ENCODE data around the gene DENND6A. TPM values are rescaled to one million over a fixed set of nuclear protein-coding genes. Genes with fewer than 3 reads are reported as not detected.
A peak's percentile ranks its signal among the peaks of the same experiment; 100 is the strongest.

Gene DENND6A
- total RNA-seq, 1 donor from 2014 or later: 26.1 TPM

DNA sequence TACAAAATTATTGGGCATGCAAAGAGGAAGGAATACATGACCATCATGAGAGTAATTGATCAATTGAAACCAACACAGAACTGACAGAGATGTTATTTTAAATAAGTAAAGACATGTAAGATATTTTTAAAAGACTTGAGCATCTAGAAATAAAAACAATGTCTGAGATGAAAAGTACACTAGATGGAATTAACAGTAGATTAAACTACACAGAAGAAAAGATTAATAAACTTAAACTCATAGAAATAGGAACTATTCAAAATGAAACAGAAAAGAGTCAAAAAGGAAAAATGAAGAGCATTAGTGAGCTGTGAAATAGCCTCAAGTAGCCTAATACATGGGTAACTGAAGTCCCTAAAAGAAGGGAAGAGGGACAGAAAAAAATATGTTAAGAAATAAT, 87.2 kb downstream of the DENND6A start:
- FAIRE-seq: no peak
- H3K36me3 ChIP-seq (ENCODE audit: control insufficient read depth, insufficient read depth, low read length): peaks cover 1% of the 10 kb centered on the region
- DNase-seq (ENCODE audit: low read depth): no peak
- TF ChIP-seq, protein P1, sequence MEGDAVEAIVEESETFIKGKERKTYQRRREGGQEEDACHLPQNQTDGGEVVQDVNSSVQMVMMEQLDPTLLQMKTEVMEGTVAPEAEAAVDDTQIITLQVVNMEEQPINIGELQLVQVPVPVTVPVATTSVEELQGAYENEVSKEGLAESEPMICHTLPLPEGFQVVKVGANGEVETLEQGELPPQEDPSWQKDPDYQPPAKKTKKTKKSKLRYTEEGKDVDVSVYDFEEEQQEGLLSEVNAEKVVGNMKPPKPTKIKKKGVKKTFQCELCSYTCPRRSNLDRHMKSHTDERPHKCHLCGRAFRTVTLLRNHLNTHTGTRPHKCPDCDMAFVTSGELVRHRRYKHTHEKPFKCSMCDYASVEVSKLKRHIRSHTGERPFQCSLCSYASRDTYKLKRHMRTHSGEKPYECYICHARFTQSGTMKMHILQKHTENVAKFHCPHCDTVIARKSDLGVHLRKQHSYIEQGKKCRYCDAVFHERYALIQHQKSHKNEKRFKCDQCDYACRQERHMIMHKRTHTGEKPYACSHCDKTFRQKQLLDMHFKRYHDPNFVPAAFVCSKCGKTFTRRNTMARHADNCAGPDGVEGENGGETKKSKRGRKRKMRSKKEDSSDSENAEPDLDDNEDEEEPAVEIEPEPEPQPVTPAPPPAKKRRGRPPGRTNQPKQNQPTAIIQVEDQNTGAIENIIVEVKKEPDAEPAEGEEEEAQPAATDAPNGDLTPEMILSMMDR (IDR thresholded peaks at IDR 0.05; ENCODE audit: insufficient read depth, low read length, severe bottlenecking): no peak
- H3K27me3 ChIP-seq (ENCODE audit: control insufficient read depth, insufficient read depth, low read length): no peaks in the 10 kb centered on the region
- no peak overlapping the region for H3K4me3 ChIP-seq (ENCODE audit: low read depth, low read length)

DNA sequence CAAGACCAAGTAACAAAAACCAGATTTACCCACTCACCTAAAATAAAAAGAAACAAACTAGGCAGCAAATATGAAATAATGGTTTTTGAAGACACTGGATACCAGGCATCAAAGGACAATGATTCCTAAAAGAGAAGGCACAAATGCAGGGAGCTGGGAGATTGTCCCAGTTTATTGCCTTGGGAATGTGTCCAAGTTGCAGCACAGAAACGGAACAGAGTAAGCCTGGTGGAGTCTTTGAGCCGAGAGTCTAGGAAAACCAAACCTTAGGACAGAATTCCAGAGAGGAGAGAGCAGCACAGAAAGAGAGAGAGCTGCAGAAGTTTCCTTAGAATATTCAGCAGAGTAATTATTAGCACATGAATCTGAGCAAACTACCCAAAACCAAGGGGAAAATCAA, 87.9 kb downstream of the DENND6A start:
- Histone ChIP-seq H3K36me3 (ENCODE audit: control insufficient read depth, insufficient read depth, low read length) (peaks cover 1% of the 10 kb centered on the region), H3K4me3 (ENCODE audit: low read depth, low read length) (no peak overlapping the region), H3K27me3 (ENCODE audit: control insufficient read depth, insufficient read depth, low read length) (no peaks in the 10 kb centered on the region)
- DNase-seq (ENCODE audit: low read depth) (no peak), FAIRE-seq (no peak)
- TF ChIP-seq, protein P1 (IDR thresholded peaks at IDR 0.05; ENCODE audit: insufficient read depth, low read length, severe bottlenecking): no peak

DNA sequence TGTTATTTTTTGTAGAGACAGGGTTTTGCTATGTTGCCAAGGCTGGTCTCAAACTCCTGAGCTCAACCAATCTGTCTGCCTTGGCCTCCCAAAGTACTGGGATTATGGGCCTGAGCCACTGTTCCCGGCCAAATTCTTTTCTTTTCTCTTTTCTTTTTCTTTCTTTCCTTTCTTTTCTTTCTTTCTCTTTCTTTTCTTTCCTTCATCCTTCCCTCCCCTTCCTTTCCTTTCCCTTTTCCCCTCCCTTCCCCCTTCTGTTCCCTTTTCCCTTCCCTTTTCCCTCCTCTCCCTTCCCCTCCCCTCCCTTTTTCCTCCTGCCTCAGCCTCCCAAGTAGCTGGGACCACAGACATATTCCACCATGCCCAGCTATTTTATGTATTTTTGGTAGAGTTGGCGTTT, 92.7 kb downstream of the DENND6A start:
- H3K36me3 ChIP-seq (ENCODE audit: control insufficient read depth, insufficient read depth, low read length): peaks cover 1% of the 10 kb centered on the region
- FAIRE-seq: no peak
- no peaks in the 10 kb centered on the region for H3K27me3 ChIP-seq (ENCODE audit: control insufficient read depth, insufficient read depth, low read length)
- TF ChIP-seq, protein P1 (IDR thresholded peaks at IDR 0.05; ENCODE audit: insufficient read depth, low read length, severe bottlenecking): no peak
- no peak overlapping the region for H3K4me3 ChIP-seq (ENCODE audit: low read depth, low read length)
- DNase-seq (ENCODE audit: low read depth): no peak

DNA sequence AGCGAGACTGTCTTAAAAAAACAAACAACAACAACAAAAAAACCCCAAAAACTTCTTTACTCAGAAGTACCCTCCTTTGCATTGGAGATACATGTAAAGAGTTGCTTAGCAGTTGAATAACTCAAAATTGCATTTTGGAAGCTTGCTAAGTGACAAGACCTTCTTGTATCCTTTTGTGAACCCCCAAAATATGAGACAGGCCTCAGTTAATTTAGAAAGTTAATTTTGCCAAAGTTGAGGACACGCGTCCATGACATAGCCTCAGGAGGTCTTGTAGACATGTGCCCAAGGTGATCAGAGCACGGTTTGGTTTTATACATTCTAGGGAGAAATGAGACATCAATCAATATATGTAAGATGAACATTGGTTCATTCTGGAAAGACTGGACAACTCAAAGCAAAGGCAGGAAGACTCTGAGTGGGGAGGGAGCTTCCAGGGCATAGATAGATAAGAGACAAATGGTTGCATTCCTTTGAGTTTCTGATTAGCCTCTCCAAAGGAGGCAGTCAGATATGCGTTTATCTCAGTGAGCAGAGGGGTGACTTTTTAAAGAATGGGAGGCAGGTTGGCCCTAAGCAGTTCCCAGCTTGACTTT, 94.0 kb downstream of the DENND6A start:
- Histone ChIP-seq H3K4me3 (ENCODE audit: low read depth, low read length) (peak overlapping the region; percentile 55), H3K36me3 (ENCODE audit: control insufficient read depth, insufficient read depth, low read length) (peaks cover 1% of the 10 kb centered on the region), H3K27me3 (ENCODE audit: control insufficient read depth, insufficient read depth, low read length) (no peaks in the 10 kb centered on the region)
- DNase-seq (ENCODE audit: low read depth) (no peak), FAIRE-seq (no peak)
- TF ChIP-seq, protein P1 (IDR thresholded peaks at IDR 0.05; ENCODE audit: insufficient read depth, low read length, severe bottlenecking): no peak

DNA sequence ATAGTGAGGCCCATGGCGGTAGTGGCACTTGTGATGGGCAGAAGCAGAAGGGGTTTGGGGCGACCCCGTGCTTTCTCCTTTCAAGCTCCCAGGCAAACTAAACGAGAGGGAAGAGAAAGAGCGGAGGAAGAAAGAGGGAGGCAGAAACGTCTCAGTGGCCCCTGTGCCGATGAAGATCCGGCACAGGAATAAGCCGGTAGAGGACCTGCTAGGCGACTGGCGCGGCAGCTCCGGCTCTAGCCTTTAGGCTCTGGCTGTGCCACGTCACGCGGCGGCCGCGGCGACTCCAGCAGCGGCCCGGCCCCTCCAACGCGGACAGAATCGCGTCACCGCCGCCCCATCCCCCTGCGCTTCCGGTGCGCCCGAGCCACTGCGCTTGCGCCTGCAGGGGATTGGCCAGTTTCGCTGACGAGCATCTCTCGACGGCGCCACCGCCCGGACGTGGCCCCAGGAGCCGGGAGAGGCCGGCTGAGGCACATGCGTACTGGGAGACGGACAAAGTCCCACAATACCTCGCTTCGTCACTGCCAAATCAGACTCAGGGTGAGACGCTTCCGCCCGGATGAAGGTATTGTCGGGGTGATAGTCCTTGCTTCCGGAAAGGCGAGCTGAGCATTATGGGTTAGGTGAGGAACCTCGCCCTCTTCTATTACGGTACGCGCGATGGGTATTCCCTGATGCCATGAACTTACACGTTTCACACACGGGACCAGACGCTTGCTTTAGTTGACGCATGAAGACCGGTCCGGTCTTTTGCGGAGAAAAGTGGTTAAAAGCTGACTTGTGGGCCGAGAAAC, 95.6 kb downstream of the DENND6A start, which contains the start of gene ARF4:
ARF4 (minus strand) TSS at position 218 of the 797 bp plus-strand sequence; CDS start at position 14, 204 bp downstream.
- DNase-seq (ENCODE audit: low read depth) (peak; percentile 99), FAIRE-seq (peak; percentile 36)
- Histone ChIP-seq H3K36me3 (ENCODE audit: control insufficient read depth, insufficient read depth, low read length) (peaks cover 3% of the 10 kb centered on the region), H3K4me3 (ENCODE audit: low read depth, low read length) (peak within 1 kb of the TSS; percentile 99), H3K27me3 (ENCODE audit: control insufficient read depth, insufficient read depth, low read length) (no peaks in the 10 kb centered on the region)
- TF ChIP-seq, protein P1 (IDR thresholded peaks at IDR 0.05; ENCODE audit: insufficient read depth, low read length, severe bottlenecking): peak; percentile 27
